ENCODE data around the gene STMN3.

- TF ChIP-seq CTCF (IDR thresholded peaks at IDR 0.05; ENCODE audit: low read depth, low read length, missing input control) (no peak), ZBTB33 (IDR thresholded peaks at IDR 0.05) (no peak), RAD21 (IDR thresholded peaks at IDR 0.05) (no peak), MAX (IDR thresholded peaks at IDR 0.05) (no peak), FOXA1 (IDR thresholded peaks at IDR 0.05) (no peak)
- TF ChIP-seq, protein P1, sequence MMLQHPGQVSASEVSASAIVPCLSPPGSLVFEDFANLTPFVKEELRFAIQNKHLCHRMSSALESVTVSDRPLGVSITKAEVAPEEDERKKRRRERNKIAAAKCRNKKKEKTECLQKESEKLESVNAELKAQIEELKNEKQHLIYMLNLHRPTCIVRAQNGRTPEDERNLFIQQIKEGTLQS (IDR thresholded peaks at IDR 0.05), result no peak
These were observed 8.0 kb downstream of the STMN3 start for GRCh38 chr20:63645218-63645617.
